ENCODE data around the gene HID1. TPM values are rescaled to one million over a fixed set of nuclear protein-coding genes. Genes with fewer than 3 reads are reported as not detected.

Gene HID1
- total and polyA plus RNA-seq, 9 of the 15 experiments (the other 6 are each of a cell fraction or from before 2014, with no cell fraction given): 0.14 to 2.1 (median 0.54) TPM; not detected in 2

GRCh38 chr17:74960570-74961342 lies 11.8 kb downstream of the HID1 start (continued):
- TF ChIP-seq ELK1 (CRISPR knock-in tag; IDR thresholded peaks at IDR 0.05) (no peak), ZNF586 (CRISPR knock-in tag; conservative IDR thresholded peaks at IDR 0.05) (no peak), MECOM (CRISPR knock-in tag; IDR thresholded peaks at IDR 0.05) (no peak), FOXP4 (CRISPR knock-in tag; IDR thresholded peaks at IDR 0.05; ENCODE audit: borderline replicate concordance) (peak; percentile 94; the same call in 1 of the 2 replicates), ZNF431 (CRISPR knock-in tag; IDR thresholded peaks at IDR 0.05) (0 out of 2 replicates have a peak, but pooled peaks have one; percentile 64), ZNF609 (CRISPR knock-in tag; IDR thresholded peaks at IDR 0.05; ENCODE audit: borderline replicate concordance) (peak; percentile 82; the same call in 1 of the 2 replicates), CREB1 (IDR thresholded peaks at IDR 0.05) (peak; percentile 19; the same call in 1 of the 2 replicates), CREB1 (CRISPR knock-in tag; IDR thresholded peaks at IDR 0.05) (peak; percentile 72), HES1 (IDR thresholded peaks at IDR 0.05; ENCODE audit: low read depth) (peak; percentile 69; the same call in 1 of the 2 replicates), MYC (IDR thresholded peaks at IDR 0.05; ENCODE audit: low read depth, low read length) (peak; percentile 98), MYC (CRISPR knock-in tag; IDR thresholded peaks at IDR 0.05; ENCODE audit: borderline replicate concordance, low read depth) (peak; percentile 82; the same call in 1 of the 2 replicates), EP400 (IDR thresholded peaks at IDR 0.05) (peak; percentile 97), ZNF830 (CRISPR knock-in tag; IDR thresholded peaks at IDR 0.05) (no peak), JUND (IDR thresholded peaks at IDR 0.05; ENCODE audit: borderline replicate concordance, low read depth, low read length) (peak; percentile 51; the same call in 1 of the 2 replicates), JUND (tag; IDR thresholded peaks at IDR 0.05; ENCODE audit: borderline replicate concordance, low read depth, low read length) (no peak; the same call in 2 of the 3 replicates), MITF (IDR thresholded peaks at IDR 0.05) (0 out of 2 replicates have a peak, but pooled peaks have one; percentile 44), DDX20 (tag; IDR thresholded peaks at IDR 0.05; ENCODE audit: low read depth) (no peak)
